GM12891 (cell line): ENCODE measurements around the gene TRERF1.

Experiments used
- PAX5 ChIP-seq: IDR thresholded peaks from 2 replicates; pipeline ENCODE4 v1.6.1; 2011; ENCODE audit warnings: low read length, moderate library complexity, mild to moderate bottlenecking; ENCODE audit not compliant: insufficient read depth, severe bottlenecking
- POLR2A ChIP-seq: IDR thresholded peaks from 2 replicates; pipeline ENCODE4 v1.6.1; 2011; ENCODE audit warnings: low read depth, low read length, control low read depth
- POLR2AphosphoS5 ChIP-seq: IDR thresholded peaks from 2 replicates; pipeline ENCODE4 v1.6.1; 2011; ENCODE audit warnings: low read depth, low read length, control low read depth
- POU2F2 ChIP-seq: IDR thresholded peaks from 2 replicates; pipeline ENCODE4 v1.6.1; 2011; ENCODE audit warnings: low read depth, mild to moderate bottlenecking, control low read depth, low read length, moderate library complexity
- SPI1 ChIP-seq: IDR thresholded peaks from 2 replicates; pipeline ENCODE4 v1.6.1; 2011; ENCODE audit warnings: low read depth, low read length, control low read depth
- TAF1 ChIP-seq: IDR thresholded peaks from 2 replicates; pipeline ENCODE4 v1.6.1; 2011; ENCODE audit warnings: low read depth, low read length, control low read depth

DNA sequence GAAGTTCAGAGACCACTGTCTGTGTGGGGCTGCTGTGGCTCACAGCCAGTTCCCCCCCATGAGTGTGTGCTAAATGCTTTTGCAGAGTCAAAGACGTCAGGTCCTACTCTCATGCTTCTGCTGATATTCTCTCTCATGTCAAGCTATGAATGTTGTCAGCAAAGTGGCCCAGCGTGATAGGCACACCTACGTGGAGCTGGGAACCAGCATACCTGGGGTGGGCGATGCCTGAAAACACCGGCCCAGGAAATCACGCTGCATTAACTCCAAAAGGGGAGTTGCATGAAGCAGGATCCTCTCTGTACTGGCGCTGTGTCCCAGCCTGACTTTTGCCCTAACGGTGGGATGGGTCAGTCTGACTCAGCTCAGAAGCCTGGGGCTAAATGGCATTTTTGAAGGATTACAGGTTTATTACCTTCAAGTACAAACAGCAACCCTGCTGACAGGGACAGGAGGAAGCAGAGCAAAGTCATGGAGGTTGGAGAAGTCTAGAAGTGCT, 225.0 kb downstream of the TRERF1 start:
- TF ChIP-seq POLR2A (no peak), PAX5 (no peak), TAF1 (no peak), POLR2AphosphoS5 (no peak), SPI1 (no peak), POU2F2 (no peak)
